ENCODE data around the gene SLC25A45.

GRCh38 chr11:65338676-65339075, 43.8 kb downstream of the SLC25A45 start:
- TF ChIP-seq CTCF (IDR thresholded peaks at IDR 0.05; ENCODE audit: low read depth, low read length, poor library complexity, severe bottlenecking) = no peak
- TF ChIP-seq EZH2phosphoT487 (IDR thresholded peaks at IDR 0.05; ENCODE audit: borderline replicate concordance, low read length) = no peak
